ENCODE measurements around the gene MSLN. TPM values are rescaled to one million over a fixed set of nuclear protein-coding genes. Genes with fewer than 3 reads are reported as not detected.

The MSLN gene
- total and polyA plus RNA-seq, 2 of the 13 experiments (the other 11 are each of a cell fraction or from before 2014, with no cell fraction given): 2.0 to 2.3 TPM

DNA sequence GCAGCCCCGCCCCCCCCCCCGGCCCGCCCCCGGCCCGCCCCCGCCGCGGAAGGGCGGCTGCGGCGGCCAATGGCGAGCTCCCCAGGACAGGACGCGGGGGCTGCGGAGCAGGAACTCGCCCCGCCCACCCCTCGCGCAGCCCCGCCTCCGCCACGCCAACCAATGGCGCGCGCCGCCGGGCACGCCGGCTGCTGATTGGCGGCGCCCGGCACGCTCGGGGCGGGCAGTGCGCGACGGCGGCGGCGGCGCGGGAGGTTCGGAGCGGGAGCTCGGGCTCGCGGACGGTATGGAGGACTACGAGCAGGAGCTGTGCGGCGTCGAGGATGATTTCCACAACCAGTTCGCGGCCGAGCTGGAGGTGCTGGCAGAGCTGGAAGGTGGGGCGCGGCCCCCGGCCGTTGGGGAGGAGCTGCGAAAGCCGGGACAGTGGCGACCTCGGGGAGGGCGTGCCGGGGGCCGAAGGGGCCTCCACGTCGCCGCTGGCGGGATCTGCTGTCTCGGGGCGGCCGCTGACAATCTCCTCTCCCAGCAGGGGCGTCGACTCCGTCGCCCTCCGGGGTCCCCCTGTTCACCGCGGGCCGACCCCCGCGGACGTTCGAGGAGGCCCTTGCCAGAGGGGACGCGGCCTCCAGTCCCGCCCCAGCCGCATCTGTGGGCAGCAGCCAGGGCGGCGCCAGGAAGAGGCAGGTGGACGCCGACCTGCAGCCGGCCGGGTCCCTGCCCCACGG lies 28.0 kb downstream of the MSLN start, which contains the start of gene CHTF18 (continued):
- TF ChIP-seq, protein P1, sequence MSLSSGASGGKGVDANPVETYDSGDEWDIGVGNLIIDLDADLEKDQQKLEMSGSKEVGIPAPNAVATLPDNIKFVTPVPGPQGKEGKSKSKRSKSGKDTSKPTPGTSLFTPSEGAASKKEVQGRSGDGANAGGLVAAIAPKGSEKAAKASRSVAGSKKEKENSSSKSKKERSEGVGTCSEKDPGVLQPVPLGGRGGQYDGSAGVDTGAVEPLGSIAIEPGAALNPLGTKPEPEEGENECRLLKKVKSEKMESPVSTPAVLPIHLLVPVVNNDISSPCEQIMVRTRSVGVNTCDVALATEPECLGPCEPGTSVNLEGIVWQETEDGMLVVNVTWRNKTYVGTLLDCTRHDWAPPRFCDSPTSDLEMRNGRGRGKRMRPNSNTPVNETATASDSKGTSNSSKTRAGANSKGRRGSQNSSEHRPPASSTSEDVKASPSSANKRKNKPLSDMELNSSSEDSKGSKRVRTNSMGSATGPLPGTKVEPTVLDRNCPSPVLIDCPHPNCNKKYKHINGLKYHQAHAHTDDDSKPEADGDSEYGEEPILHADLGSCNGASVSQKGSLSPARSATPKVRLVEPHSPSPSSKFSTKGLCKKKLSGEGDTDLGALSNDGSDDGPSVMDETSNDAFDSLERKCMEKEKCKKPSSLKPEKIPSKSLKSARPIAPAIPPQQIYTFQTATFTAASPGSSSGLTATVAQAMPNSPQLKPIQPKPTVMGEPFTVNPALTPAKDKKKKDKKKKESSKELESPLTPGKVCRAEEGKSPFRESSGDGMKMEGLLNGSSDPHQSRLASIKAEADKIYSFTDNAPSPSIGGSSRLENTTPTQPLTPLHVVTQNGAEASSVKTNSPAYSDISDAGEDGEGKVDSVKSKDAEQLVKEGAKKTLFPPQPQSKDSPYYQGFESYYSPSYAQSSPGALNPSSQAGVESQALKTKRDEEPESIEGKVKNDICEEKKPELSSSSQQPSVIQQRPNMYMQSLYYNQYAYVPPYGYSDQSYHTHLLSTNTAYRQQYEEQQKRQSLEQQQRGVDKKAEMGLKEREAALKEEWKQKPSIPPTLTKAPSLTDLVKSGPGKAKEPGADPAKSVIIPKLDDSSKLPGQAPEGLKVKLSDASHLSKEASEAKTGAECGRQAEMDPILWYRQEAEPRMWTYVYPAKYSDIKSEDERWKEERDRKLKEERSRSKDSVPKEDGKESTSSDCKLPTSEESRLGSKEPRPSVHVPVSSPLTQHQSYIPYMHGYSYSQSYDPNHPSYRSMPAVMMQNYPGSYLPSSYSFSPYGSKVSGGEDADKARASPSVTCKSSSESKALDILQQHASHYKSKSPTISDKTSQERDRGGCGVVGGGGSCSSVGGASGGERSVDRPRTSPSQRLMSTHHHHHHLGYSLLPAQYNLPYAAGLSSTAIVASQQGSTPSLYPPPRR (CRISPR knock-in tag; IDR thresholded peaks at IDR 0.05; ENCODE audit: borderline replicate concordance): no peak
- TF ChIP-seq GABPA (IDR thresholded peaks at IDR 0.05; ENCODE audit: low read depth, low read length) (peak; percentile 57), GABPA (CRISPR knock-in tag; IDR thresholded peaks at IDR 0.05; ENCODE audit: low read depth) (no peak), CREM (IDR thresholded peaks at IDR 0.05) (no peak), CREM (CRISPR knock-in tag; IDR thresholded peaks at IDR 0.05) (no peak), ZNF253 (CRISPR knock-in tag; IDR thresholded peaks at IDR 0.05; ENCODE audit: borderline replicate concordance) (no peak), ZFP90 (CRISPR knock-in tag; IDR thresholded peaks at IDR 0.05; ENCODE audit: borderline replicate concordance) (no peak; the same call in 1 of the 2 replicates), RARG (CRISPR knock-in tag; IDR thresholded peaks at IDR 0.05; ENCODE audit: low read depth) (no peak), ATAD3A (CRISPR knock-in tag; IDR thresholded peaks at IDR 0.05) (no peak), ZNF138 (CRISPR knock-in tag; IDR thresholded peaks at IDR 0.05; ENCODE audit: low read depth) (no peak)
- TF ChIP-seq, protein P2, sequence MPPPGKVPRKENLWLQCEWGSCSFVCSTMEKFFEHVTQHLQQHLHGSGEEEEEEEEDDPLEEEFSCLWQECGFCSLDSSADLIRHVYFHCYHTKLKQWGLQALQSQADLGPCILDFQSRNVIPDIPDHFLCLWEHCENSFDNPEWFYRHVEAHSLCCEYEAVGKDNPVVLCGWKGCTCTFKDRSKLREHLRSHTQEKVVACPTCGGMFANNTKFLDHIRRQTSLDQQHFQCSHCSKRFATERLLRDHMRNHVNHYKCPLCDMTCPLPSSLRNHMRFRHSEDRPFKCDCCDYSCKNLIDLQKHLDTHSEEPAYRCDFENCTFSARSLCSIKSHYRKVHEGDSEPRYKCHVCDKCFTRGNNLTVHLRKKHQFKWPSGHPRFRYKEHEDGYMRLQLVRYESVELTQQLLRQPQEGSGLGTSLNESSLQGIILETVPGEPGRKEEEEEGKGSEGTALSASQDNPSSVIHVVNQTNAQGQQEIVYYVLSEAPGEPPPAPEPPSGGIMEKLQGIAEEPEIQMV (CRISPR knock-in tag; IDR thresholded peaks at IDR 0.05; ENCODE audit: low read depth): peak; percentile 100
- TF ChIP-seq, protein P3, sequence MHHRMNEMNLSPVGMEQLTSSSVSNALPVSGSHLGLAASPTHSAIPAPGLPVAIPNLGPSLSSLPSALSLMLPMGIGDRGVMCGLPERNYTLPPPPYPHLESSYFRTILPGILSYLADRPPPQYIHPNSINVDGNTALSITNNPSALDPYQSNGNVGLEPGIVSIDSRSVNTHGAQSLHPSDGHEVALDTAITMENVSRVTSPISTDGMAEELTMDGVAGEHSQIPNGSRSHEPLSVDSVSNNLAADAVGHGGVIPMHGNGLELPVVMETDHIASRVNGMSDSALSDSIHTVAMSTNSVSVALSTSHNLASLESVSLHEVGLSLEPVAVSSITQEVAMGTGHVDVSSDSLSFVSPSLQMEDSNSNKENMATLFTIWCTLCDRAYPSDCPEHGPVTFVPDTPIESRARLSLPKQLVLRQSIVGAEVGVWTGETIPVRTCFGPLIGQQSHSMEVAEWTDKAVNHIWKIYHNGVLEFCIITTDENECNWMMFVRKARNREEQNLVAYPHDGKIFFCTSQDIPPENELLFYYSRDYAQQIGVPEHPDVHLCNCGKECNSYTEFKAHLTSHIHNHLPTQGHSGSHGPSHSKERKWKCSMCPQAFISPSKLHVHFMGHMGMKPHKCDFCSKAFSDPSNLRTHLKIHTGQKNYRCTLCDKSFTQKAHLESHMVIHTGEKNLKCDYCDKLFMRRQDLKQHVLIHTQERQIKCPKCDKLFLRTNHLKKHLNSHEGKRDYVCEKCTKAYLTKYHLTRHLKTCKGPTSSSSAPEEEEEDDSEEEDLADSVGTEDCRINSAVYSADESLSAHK (CRISPR knock-in tag; IDR thresholded peaks at IDR 0.05; ENCODE audit: borderline replicate concordance): no peak
- TF ChIP-seq, protein P4, sequence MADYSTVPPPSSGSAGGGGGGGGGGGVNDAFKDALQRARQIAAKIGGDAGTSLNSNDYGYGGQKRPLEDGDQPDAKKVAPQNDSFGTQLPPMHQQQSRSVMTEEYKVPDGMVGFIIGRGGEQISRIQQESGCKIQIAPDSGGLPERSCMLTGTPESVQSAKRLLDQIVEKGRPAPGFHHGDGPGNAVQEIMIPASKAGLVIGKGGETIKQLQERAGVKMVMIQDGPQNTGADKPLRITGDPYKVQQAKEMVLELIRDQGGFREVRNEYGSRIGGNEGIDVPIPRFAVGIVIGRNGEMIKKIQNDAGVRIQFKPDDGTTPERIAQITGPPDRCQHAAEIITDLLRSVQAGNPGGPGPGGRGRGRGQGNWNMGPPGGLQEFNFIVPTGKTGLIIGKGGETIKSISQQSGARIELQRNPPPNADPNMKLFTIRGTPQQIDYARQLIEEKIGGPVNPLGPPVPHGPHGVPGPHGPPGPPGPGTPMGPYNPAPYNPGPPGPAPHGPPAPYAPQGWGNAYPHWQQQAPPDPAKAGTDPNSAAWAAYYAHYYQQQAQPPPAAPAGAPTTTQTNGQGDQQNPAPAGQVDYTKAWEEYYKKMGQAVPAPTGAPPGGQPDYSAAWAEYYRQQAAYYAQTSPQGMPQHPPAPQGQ (CRISPR knock-in tag; IDR thresholded peaks at IDR 0.05; ENCODE audit: borderline replicate concordance): no peak
- TF ChIP-seq, protein P5, sequence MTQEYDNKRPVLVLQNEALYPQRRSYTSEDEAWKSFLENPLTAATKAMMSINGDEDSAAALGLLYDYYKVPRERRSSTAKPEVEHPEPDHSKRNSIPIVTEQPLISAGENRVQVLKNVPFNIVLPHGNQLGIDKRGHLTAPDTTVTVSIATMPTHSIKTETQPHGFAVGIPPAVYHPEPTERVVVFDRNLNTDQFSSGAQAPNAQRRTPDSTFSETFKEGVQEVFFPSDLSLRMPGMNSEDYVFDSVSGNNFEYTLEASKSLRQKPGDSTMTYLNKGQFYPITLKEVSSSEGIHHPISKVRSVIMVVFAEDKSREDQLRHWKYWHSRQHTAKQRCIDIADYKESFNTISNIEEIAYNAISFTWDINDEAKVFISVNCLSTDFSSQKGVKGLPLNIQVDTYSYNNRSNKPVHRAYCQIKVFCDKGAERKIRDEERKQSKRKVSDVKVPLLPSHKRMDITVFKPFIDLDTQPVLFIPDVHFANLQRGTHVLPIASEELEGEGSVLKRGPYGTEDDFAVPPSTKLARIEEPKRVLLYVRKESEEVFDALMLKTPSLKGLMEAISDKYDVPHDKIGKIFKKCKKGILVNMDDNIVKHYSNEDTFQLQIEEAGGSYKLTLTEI (CRISPR knock-in tag; conservative IDR thresholded peaks at IDR 0.05): no peak

Data from HepG2 (cell line).